ENCODE results near the gene MGMT.

The MGMT gene

DNA sequence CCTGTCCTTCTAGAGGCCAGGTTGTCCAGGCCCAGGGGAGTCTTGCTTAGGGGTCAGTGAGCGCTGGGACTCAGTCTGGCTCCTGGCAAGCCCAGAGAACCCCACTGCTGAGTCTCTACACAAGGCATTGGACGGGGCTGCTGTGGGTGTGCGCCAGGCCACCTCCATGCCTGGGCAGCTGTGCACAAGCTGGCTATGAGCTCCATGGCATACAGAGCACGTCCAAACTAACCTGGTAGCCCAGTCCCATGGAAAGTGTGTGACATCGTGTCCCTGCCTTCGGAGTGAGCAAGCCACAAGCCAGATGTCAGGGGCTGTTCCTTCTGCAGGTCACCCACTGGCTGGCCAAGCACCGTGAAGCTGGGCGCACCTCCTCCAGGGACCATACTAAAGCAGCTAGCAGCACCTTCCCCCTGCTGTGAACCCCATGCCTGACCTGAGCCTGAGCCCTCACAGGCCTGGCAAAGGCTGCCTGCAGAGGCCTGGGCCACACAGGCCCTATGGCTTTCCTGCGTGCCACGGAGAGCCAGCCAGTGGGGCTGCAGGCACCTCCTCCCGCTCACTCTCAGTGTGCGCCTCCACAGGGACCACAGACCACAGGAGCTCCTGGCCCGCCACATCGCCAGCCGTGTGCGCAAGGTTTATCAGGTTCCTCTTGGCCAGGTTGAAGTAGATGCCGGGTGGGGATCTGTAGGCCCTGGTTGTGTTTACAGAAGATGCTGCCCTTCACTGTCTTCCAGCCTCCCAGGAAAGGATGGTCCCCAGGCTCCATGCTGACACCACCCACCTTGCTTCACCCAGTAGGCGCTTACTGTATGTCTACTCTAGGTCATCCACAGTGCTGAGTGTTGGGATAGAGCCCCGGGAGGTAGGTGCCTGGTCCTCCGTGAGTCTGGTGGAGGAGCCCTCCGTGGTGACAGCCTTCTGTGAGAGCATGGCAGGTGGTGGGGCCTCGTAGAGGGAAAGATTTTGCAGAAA is 277.4 kb downstream of the MGMT start:
- DNase-seq = no peak

GRCh38 chr10:129745186-129745750 is 278.2 kb downstream of the MGMT start:
- no peak for DNase-seq

GRCh38 chr10:129754211-129755050 is 287.4 kb downstream of the MGMT start:
- DNase-seq = no peak

DNA sequence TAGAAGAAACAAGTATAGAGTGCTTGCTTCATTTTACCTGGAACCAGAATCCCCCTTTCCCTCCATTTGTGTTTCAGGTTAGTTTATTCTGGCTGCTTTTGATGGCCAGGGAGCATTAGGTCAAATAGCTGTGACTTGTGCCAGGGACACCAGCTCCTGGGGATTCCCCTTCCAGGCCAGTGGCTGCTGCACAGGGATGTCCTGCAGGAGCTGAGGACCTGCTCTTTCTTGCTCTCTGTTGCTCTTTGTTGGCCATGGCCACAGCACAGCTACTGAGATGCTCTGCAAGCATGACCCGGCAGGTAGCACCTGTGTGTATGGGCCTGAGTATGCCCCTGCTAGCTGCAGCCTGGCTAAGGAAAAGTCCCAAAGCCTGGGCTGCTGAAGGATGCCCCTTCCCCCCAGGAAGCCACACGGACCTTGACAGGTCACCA is 288.1 kb downstream of the MGMT start:
- no peak for DNase-seq

DNA sequence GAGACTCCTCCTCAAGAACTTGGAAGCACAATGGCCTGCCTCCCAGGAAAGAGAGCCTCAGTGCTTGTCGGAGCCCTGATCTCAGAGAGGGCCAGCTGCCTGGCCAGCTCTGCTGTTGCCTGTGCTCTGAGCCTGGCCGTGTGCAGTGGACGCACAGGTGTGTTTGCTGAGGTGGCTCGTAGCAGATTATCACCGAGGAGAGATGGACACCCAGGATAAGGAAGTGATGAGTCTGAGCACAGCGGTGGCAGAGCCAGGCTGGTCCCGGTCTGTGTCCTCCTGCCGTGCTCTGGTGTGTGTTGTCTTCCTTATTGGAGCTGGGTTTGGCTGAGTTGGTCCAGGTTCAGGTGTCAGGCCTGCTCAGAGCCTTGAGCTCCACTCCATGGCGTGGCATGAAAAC is 288.6 kb downstream of the MGMT start:
- no peak for DNase-seq

DNA sequence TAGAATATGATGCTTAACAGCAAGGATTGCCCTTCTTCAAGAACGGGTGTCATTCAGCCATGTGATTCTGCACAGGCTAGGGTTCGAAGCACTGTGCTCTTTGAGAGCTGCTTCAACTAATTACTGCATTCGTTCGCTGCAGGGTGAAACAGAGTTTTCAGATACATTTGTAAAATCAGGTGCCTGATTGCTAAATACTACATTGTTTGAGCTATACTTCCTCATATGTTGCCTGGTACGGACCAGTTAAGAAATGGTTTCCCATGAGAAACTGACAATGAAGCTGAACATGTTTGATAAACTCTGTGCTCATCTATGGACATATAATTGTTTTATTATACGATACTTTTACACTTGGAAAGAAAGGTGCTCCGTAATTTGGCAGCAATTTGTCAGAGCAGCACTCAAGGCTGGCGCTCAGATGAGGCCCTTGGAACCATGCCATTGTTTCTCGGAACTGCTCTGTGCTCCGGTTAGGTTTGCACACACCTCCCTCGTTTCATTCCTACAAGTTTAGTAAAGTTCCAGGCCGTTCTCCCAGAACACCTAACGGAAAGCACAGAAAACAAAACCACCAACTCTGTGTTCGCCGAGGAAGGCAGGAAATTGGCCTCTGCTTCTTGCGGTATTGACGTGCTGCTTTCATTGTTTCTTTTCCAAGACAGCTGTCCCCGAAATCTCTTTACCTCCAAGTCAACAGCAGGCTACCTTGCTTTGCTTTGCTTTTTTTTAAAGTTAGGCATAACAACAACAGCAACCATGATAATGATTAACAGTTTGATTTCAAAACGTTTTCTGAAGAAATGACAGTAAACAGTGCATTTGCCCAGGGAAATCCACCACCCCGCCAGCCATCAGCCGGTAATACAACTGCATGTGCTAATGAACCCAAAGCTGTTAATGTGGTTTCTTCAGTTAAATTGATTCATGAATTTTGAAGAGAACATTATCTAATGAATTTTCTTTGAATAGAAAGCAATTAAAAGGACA is 290.2 kb downstream of the MGMT start:
- no peak for DNase-seq

DNA sequence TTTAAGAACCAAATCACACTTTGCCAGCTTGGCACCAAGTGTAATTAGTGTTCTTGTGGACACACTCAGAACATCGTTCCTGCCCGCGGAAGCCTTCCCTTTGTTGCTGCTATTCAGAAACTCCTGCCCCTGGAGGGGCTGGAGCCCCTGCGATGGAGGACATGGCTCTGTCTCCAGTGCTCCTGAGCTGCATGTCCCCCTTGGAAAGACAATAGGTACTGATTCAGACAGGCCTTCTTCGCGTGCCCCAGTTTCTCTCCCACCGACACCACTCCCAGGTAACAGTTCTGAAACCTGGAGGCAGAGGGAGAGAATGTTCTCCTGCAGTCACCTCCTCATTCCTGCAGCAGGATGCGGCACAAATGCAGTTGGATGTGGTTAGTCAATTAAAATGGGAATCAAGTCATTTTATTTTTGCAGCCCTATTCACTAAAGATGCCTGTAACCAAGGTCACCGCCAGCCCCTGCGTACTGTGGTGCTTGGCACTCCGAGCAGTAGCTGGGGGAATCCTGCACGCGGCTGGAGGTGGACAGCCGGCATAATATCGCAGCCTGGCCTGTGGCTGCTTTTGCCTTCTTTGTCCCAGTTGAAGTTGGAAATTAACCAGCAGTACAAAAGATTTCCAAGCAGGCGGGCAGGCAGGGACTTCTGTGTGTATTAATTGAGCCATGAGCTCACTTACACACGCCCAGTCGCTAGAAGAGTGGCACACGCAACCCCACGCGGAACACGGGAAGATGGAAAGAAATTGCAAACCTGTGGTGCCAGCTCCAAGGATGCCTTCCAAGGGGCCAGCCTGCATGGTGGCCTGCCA is 291.4 kb downstream of the MGMT start:
- no peak for DNase-seq

DNA sequence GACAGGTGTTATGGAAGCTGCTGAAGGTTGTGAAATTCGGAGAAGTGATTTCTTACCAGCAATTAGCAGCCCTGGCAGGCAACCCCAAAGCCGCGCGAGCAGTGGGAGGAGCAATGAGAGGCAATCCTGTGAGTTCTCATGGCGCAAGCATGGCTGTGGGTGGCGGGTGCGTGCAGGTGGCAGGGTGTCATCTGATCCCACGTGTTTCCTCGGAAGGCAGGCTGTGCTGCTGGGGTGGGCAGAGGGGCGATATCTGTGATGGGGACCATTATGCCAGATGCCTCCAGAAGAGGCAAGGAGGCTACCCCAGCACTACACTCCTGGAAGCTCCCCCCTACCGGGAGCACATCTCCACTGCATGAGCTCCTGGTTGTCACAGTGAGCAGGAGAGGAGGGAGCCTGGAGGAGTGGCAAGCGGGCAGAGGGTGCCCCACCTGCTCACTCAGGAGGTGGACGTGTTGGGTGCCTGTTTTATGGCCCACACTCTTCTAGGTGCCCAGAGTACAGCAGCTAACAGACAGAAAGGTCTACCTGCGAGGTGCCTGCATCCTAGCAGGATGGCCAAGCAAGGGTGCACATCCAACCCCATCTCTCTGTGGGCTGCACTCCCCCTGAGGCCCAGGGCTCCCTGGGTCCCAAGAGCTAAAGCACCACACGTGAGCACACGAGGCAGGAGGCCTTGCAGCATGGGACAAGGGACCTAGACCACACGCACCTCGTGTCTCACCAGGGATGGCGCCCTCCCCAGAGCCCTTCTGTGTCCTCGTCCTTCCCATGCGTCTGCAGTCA is 292.4 kb downstream of the MGMT start:
- no peak for DNase-seq

DNA sequence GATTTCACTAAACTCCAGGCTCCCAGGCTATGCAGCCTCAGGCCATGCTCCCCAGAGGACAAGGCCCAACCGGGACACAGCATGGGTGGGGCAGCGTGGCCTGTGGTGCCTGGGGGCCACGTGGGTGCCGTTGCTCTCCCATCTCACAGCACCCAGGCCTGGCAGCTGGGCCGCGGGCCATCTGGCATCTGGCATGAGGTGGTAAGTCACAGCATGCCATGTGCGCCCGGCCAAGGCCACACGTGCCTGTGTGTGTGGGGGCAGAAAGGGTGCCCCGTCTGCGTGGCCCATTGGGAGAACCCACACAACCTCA is 292.9 kb downstream of the MGMT start:
- DNase-seq = no peak

DNA sequence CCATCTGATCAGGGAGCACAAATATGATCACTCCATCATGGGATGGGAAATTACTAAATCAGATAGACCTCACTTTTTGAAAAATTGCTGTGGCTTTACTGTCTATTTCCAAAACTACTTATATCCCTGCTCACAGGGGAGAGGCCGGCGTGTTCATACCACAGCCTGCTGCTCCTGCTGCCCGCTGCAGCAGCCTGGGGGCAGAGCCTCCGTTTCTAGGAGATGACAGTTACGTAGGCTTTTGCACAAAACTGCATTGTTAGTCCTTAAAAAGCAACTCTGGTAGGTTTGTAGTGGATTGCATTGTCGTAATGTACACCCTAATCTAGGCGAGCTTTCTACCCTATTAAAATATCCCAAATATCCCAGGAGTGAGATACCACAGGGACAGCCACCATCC is 293.4 kb downstream of the MGMT start:
- no peak for DNase-seq

DNA sequence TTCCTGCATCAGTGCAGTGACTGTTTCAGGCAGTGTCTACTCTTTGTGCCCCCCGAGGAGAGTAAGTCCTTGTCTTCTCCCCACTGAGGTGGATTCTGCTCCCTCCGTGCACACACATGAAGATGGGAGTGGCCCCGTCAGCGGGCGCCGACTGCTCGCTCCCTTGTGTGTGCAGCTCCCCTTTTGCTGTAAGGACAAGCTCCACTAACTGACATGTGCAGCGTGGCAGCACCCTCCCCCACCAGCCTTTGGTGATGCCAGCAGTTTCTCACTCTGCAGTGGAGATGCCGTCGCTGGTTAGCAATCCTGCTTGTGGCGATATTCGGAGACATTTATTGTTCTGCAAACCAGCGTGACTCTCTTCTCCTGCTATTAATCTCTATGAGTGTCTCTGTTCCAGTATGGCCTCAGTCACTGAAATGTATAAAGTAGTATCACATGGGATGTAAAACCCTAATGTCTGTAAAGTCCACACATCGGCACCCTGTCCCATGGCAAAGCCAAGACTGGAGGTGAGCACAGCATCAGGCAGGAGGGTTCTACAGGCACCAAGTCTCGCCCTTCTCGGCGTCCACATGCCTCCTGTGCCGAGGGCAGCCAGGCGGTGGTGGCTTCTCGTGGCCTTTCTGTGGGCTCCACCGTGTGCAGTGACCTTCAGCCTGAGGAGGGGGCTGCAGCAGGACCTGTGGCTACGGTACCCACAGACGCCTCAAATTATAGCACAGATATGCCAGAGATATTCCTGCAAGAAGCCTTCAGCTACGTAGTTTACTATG is 294.3 kb downstream of the MGMT start:
- DNase-seq = no peak

- no peak for DNase-seq
Observed at GRCh38 chr10:129761981-129762956, 295.2 kb downstream of the MGMT start.

GRCh38 chr10:129764011-129764900 is 297.2 kb downstream of the MGMT start:
- no peak for DNase-seq

DNA sequence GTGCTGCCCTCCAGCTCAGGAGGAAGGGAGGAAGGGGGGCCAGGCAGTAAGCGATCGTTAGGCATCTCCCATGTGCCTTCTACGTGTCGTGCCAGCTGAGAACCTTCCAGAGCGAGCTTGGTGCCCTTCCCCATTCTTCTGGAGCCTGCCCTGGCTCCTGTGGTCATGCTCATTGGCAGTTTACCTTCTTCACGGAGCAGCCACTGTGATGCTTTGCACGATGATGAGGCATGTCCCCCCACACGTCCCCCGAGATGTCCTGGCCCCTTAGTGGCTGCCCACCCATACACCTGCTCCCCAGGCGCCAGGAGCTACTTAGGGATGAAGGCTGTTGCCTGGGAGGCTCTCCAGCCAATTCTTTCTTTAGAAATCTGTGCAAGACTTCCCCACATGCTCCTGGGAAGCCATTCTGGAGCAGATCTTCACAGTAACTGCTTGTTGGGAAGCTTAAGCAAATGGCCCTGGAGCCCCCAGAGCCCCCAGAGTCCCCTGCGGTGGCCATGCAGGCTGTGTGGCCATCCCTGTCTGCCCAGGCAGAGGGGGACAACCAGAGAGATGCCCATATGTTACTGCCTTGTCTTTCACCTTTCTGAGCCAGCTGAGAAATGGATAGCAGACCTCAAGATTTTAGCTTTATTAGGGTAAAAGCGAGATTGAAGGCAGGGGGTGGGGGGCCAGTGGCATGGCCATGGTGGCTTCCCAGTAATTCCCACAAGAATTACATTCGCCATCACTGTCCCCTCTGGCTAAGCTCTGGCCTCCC is 298.0 kb downstream of the MGMT start:
- DNase-seq = no peak

DNA sequence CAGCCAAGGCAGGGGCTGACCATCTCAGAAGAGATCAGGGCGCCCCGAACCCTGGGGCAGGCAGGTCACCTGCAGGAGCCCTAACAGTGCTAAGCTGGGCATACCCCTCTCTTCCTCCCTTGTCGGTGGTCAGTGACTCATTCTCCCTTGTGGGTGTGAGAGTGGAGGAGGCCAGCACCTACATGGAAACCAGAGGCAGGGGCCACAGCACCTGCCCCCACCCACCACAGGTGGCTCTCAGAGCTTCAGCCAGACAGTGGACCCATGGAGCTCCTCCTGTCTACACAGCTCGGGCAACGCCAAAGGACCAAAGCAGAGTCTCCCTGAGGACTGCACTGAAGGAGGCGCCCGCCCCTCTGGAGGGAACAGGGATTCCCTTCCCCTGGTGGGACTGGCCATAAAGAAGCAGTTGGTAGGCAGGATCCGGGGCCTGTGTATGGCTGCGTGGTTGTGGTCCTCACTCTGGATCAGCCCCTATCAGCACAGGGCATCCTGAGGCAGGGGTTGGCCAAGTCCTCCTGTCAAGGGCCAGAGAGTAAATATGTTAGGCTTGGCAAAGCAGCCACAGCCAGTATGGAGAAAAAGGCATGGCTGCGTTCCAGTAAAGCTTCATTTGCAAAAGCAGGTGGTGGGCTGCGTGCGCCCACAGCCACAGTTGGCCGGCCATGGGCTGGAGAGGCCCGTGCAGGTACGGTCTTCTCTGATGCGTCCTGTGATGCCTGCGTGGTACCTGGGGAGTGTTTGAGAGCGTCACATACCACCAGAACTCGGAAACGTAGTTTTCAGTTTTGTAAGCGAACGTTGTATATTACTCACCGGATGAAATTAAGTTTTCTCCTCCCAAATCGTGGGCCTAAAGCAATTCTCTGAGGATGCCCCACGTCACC is 298.9 kb downstream of the MGMT start:
- no peak for DNase-seq

Data from stimulated activated CD4-positive, alpha-beta T cell treated with anti-CD3 and anti-CD28 coated beads, Interleukin-2, amount 100 ng/mL, for 24 hours (primary cell).